Urinary bladder (tissue), 4 donors: ENCODE data around the gene ACSS1. TPM values are rescaled to one million over a fixed set of nuclear protein-coding genes. Genes with fewer than 3 reads are reported as not detected.
A peak's percentile ranks its signal among the peaks of the same experiment; 100 is the strongest.
"Not testable (repeated sequence)": the region's sequence is repeated elsewhere in the genome, so short reads cannot be mapped to it uniquely, and the experiment has no call there.

Source experiments
- DNase-seq: peaks from one replicate; pipeline ENCODE4 v3.0.0-alpha.2; 2015; ENCODE audit errors: extremely low spot score
- H3K27ac ChIP-seq: one replicate; pipeline ENCODE4 v1.5.1; 2013; ENCODE audit warnings: low read depth, mild to moderate bottlenecking, moderate library complexity
- H3K36me3 ChIP-seq: one replicate; pipeline ENCODE4 v1.6.1; 2013; ENCODE audit warnings: mild to moderate bottlenecking, moderate library complexity; ENCODE audit not compliant: insufficient read depth
- H3K4me1 ChIP-seq: one replicate; pipeline ENCODE4 v1.6.1; 2013; ENCODE audit warnings: mild to moderate bottlenecking, moderate library complexity; ENCODE audit not compliant: insufficient read depth
- H3K4me3 ChIP-seq: one replicate; pipeline ENCODE4 v1.5.1; 2013; ENCODE audit warnings: low read depth, low read length
- whole genome bisulfite sequencing: extraction: QIAGEN DNeasy Blood & Tissue Kit; methylation state at CpG from one replicate; pipeline ENCODE4 v1.1.7; 2013; 5-methylcytosine and 5-hydroxymethylcytosine counted together
- polyA plus RNA-seq: library from polyadenylated mRNA; stranded (reverse); fragments of 200-250 nt; gene quantifications from one replicate; pipeline ENCODE4 v1.2.3, GENCODE V29; 2013
- total RNA-seq: library from RNA; depleted of rRNA; stranded (reverse); fragments of >200 nt; gene quantifications from one replicate; pipeline ENCODE4 v1.2.3, GENCODE V29; 2014
- donor health status: healthy with polysubstance abuse.
- donor health status: healthy.

The ACSS1 gene
- total and polyA plus RNA-seq, 2 donors = 11.1 to 15.1 TPM

- no peak for DNase-seq
- 94% methylated on average over 22 of the region's 22 CpGs for WGBS
- Histone ChIP-seq H3K4me3 (no peak overlapping the region), H3K36me3 (no peaks in the 10 kb centered on the region), H3K4me1 (no peaks in the 10 kb centered on the region), H3K27ac (no peak overlapping the region)
Observed at GRCh38 chr20:25007491-25008305, 50.2 kb downstream of the ACSS1 start.

DNA sequence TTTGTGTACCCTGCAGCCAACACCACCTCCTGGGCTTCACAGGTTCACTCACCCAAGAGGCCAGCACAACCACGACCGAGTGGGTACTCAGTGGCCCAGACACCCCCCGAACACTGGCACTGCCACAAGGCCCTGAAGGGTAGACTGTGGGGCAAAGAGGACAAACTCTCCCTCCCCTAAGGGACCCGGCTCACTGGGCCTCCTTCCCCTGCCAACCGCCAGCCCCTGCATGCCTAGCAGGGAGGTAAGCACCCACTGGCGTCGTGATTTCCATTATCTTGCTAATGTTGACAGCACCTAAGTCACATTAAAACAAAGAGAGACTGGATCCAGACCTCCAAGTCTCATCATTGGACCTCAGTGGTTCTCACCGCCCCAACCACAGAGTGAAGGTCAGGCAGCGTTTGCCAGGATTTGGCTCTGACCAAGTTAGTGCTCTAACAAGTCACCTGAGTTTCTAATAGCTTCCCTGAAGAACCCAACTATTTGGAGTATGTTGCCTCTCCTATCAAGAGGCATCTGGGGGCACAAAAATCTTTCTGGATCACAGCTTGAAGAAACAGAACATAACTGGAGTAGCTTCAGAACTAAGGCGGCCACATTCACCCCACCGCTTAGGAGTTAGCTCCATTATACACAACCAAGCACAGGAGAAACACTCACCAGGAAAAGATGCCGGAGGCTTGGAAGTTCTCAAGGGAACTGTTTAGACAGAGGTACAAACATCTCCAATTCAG is 51.3 kb downstream of the ACSS1 start:
- Histone ChIP-seq H3K27ac (no peak overlapping the region), H3K36me3 (no peaks in the 10 kb centered on the region), H3K4me1 (no peaks in the 10 kb centered on the region), H3K4me3 (no peak overlapping the region)
- no peak for DNase-seq
- 83% methylated on average over 12 of the region's 12 CpGs for WGBS

DNA sequence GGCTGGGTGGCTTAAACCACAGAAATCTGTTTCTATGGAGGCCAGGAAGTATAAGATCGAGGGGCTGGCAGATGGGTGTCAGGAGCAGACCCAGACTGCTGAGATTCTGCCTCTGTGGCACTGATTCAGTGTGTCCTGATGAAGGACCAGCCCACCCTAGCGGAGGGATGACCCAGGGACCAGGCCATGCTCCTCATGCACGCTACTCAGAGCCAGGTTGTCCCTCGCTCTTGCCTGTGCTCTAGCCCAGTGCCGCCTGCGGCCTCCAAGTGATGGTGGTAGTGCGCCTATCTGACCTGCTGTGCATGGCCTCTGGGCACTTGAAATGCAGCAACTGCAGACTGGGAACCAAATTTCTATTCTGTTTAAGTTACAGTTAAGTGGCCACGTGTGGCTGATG is 52.3 kb downstream of the ACSS1 start:
- H3K4me1 ChIP-seq = no peaks in the 10 kb centered on the region
- DNase-seq = no peak
- 74% methylated on average over 8 of the region's 8 CpGs for WGBS
- no peaks in the 10 kb centered on the region for H3K36me3 ChIP-seq
- H3K27ac ChIP-seq = no peak overlapping the region
- H3K4me3 ChIP-seq = no peak overlapping the region

DNA sequence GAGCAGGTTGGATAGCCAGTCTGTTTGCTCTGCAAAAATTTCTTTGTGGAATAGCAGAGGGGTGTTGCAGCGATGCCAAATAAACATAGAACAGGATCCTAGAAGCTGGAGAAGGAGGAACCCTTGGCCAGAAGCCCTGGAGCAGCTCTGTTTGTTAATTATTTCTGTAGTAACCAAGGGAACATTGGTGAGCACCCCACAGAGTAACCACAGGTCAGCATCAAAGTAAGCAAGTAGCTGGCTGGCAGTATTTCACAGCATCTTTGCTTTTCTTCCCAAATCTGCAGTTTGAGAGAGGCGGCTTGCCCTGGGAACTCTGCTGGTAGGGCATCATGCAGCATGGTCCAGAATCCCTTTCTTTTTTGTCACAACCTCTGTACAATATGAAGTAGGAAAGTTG is 52.7 kb downstream of the ACSS1 start:
- H3K36me3 ChIP-seq = no peaks in the 10 kb centered on the region
- WGBS = 39% methylated on average over 2 of the region's 2 CpGs
- DNase-seq = no peak
- no peak overlapping the region for H3K4me3 ChIP-seq
- H3K4me1 ChIP-seq = no peaks in the 10 kb centered on the region
- no peak overlapping the region for H3K27ac ChIP-seq

DNA sequence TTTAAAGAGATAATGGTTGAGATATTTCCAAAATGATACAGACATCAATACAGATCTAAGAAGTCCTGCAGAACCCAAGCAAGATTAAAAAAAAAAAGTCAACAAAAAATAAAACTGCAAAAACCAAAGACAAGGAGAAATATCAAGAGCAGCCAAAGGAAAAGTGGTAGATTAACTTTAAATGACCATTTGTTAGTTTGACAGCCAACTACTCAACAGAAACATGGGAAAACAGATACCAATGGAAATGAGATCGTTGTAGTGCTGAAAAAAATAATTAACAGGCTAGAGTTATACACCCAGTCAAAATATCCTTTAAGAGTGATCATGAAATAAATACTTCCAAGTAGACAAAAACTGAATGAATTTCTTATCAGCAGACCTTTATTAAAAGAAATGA is 54.9 kb downstream of the ACSS1 start:
- Histone ChIP-seq H3K4me1 (no peaks in the 10 kb centered on the region), H3K36me3 (no peaks in the 10 kb centered on the region), H3K27ac (no peak overlapping the region), H3K4me3 (no peak overlapping the region)
- WGBS = 94% methylated on average over 1 of the region's 1 CpG
- no peak for DNase-seq

GRCh38 chr20:25001323-25001722 is 56.6 kb downstream of the ACSS1 start:
- not testable (repeated sequence) for H3K4me1 ChIP-seq, H3K4me3 ChIP-seq

GRCh38 chr20:25000268-25000801 is 57.6 kb downstream of the ACSS1 start:
- 36% methylated on average over 4 of the region's 4 CpGs for WGBS
- H3K27ac ChIP-seq = peak overlapping the region; percentile 3
- no peaks in the 10 kb centered on the region for H3K36me3 ChIP-seq
- no peaks in the 10 kb centered on the region for H3K4me1 ChIP-seq
- DNase-seq = peak; percentile 21
- no peak overlapping the region for H3K4me3 ChIP-seq

More at GRCh38 chr20:25001323-25001722, 56.6 kb downstream of the ACSS1 start:
- 82% methylated on average over 4 of the region's 4 CpGs for WGBS
- not testable (repeated sequence) for H3K36me3 ChIP-seq, DNase-seq, H3K27ac ChIP-seq

GRCh38 chr20:24999568-24999967 is 58.4 kb downstream of the ACSS1 start:
- Histone ChIP-seq H3K27ac (no peak overlapping the region), H3K36me3 (no peaks in the 10 kb centered on the region), H3K4me1 (no peaks in the 10 kb centered on the region), H3K4me3 (no peak overlapping the region)
- no peak for DNase-seq
- WGBS = 84% methylated on average over 4 of the region's 4 CpGs

GRCh38 chr20:24998631-24999445 is 59.1 kb downstream of the ACSS1 start:
- no peak for DNase-seq
- Histone ChIP-seq H3K4me1 (no peaks in the 10 kb centered on the region), H3K27ac (no peak overlapping the region), H3K4me3 (no peak overlapping the region), H3K36me3 (no peaks in the 10 kb centered on the region)
- WGBS = 64% methylated on average over 12 of the region's 12 CpGs

GRCh38 chr20:24998121-24998520 is 59.8 kb downstream of the ACSS1 start:
- 89% methylated on average over 3 of the region's 3 CpGs for WGBS
- Histone ChIP-seq H3K27ac (no peak overlapping the region), H3K4me3 (no peak overlapping the region), H3K4me1 (no peaks in the 10 kb centered on the region), H3K36me3 (no peaks in the 10 kb centered on the region)
- DNase-seq = no peak

DNA sequence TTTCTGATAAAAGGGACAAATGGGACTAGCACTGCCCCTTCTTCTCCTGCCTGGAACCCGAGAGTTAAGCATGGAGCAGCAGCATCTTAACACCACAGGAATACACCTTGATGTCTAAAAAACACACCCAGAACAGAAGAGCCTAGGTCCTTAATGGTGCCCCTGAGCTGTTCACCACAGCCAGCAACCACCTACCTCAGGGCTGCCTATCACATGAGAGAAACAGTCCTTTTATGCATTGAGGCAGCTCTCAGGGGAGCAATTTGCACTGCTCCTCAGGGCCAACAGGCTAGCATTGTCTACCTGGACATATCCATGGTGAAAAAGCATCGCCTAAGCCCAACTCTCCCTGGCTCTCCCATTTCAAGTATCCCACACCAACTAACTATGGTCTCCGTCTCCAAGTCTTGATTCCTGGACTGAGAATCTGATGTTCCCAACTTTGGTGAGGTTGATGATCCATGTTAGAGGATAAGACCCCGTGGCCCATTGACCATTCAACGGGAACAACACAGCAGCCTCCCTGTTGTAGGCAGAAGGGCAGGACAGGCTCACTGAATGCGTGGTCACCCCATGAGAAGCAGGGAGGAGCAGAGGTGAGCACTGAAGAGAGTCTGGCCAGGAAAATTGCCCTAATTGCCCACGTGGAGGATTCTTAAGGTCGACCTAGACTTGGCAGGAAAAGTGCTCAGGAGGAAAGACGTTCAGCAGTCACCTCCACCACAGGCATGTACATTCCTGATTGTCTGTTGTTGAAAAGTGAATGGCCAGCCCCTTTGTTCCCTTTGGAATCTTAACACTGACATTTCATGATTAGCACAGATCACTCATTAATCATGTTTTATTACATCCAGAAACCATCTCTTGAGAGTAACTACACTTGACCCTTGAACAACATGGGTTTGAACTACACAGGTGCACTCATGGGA is 61.2 kb downstream of the ACSS1 start:
- 66% methylated on average over 9 of the region's 9 CpGs for WGBS

DNA sequence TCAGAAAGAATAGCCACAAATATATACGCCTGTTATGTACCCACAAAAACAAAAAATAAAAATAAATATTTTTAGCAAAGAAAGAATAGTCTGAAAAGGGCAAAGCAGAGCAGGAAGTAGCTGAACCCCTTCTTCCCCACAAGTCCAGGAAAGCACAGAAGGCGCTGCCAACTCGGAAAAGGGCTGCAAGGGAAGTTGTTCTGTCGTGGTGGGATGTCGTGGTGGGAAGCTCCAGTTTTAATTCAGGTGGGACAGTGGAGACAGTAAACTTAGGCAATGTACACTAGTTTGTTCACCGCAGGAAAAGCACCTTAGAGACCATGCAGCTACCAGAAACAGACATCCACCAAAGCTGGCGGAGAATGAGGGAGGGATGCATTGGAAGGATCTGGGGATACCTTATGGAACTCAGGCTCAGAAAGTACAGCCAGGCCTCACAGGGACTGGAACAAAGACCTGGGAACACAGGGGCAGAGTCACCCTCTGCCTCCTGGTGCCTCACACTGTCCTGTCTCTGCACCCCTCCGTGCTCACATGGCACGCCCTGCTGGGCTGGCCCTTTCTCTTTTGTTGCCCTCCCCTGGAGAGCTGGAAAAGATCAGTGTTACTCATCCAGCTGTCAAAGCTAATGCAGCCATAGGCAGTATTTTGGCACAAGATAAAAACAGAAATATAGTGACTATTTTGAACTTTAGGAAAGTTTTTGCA is 62.0 kb downstream of the ACSS1 start:
- Histone ChIP-seq H3K27ac (no peak overlapping the region), H3K36me3 (no peaks in the 10 kb centered on the region), H3K4me1 (no peaks in the 10 kb centered on the region), H3K4me3 (no peak overlapping the region)
- no peak for DNase-seq
- 78% methylated on average over 9 of the region's 9 CpGs for WGBS

More for the DNA sequence above, 61.2 kb downstream of the ACSS1 start:
- Histone ChIP-seq H3K36me3 (no peaks in the 10 kb centered on the region), H3K4me1 (no peaks in the 10 kb centered on the region), H3K27ac (no peak overlapping the region), H3K4me3 (no peak overlapping the region)
- no peak for DNase-seq
